Gastroesophageal sphincter (tissue), 4 donors: ENCODE results near the gene NT5DC1. TPM values are rescaled to one million over a fixed set of nuclear protein-coding genes. Genes with fewer than 3 reads are reported as not detected.

Experiments
- ATAC-seq: fragments of 150-250 bp; one replicate; pipeline ENCODE4 v1.9.1; 2016; ENCODE audit warnings: mild to moderate bottlenecking, moderate library complexity
- H3K27ac ChIP-seq, 4 donors: fragments of 200-600 bp; sonication (generic) in 3 of 4; 1 replicate in 3 of 4; 2 replicates in 1 of 4; pipeline ENCODE4 v1.5.1; 2016 to 2019
- H3K27me3 ChIP-seq: fragments of 200-600 bp; sonication (generic); one replicate; pipeline ENCODE4 v1.5.1; 2019
- H3K36me3 ChIP-seq, 2 donors: fragments of 200-600 bp; sonication (generic); one replicate each; pipeline ENCODE4 v1.5.1; 2019; ENCODE audit warnings: control low read depth in 1 of 2
- H3K4me1 ChIP-seq, 3 donors: fragments of 200-600 bp; sonication (generic); 1 replicate in 2 of 3; 2 replicates in 1 of 3; pipeline ENCODE4 v1.5.1; 2016 to 2019; ENCODE audit warnings: control low read depth in 2 of 3
- H3K4me3 ChIP-seq, 2 donors: fragments of 200-600 bp; sonication (generic); one replicate each; pipeline ENCODE4 v1.5.1; 2019; ENCODE audit warnings: mild to moderate bottlenecking in 1 of 2, moderate library complexity in 1 of 2
- H3K9me3 ChIP-seq, 3 donors: fragments of 200-600 bp; sonication (generic); one replicate each; pipeline ENCODE4 v1.5.1; 2017 to 2019; ENCODE audit warnings: control low read depth in 2 of 3
- CTCF ChIP-seq, 4 experiments: fragments of 200-600 bp in 2 of 4; fragments of 450-650 bp in 2 of 4; sonication (generic) in 1 of 4; IDR thresholded peaks; one replicate each; pipeline ENCODE4 v1.5.1; 2017 to 2019; ENCODE audit warnings: antibody characterized with exemption in 4 of 4, mild to moderate bottlenecking in 2 of 4, moderate library complexity in 2 of 4
- EP300 ChIP-seq: sonication (generic); formaldehyde crosslinking; IDR thresholded peaks from one replicate; pipeline ENCODE4 v1.6.1; 2017; ENCODE audit warnings: antibody characterized with exemption, mild to moderate bottlenecking
- POLR2A ChIP-seq, 2 donors: fragments of 450-650 bp; IDR thresholded peaks; one replicate each; pipeline ENCODE4 v1.6.1; 2017; ENCODE audit warnings: antibody characterized with exemption in 2 of 2, mild to moderate bottlenecking in 2 of 2, moderate library complexity in 1 of 2
- POLR2AphosphoS5 ChIP-seq: sonication (generic); formaldehyde crosslinking; IDR thresholded peaks from one replicate; pipeline ENCODE4 v1.6.1; 2017; ENCODE audit warnings: antibody characterized with exemption
- WGBS, 2 donors: methylation state at CpG; one replicate each; pipeline ENCODE4 v1.1.5; 2018; ENCODE audit warnings: low coverage in 1 of 2; 5-methylcytosine and 5-hydroxymethylcytosine counted together
- total RNA-seq, 4 donors: library from RNA; depleted of rRNA; stranded (reverse); fragments of >200 nt; gene quantifications; one replicate each; pipeline ENCODE4 v1.1.0, GENCODE V29; 2016

The NT5DC1 gene
- total RNA-seq, 4 donors from 2014 or later, result 7.1 to 17.4 (median 12.6) TPM

GRCh38 chr6:116286773-116287358, 186.2 kb downstream of the NT5DC1 start:
- ATAC-seq, result no peak
- Histone ChIP-seq H3K9me3 (no peaks in the 10 kb centered on the region), H3K36me3 (no peaks in the 10 kb centered on the region), H3K4me1 (no peaks in the 10 kb centered on the region), H3K27me3 (no peaks in the 10 kb centered on the region), H3K27ac (no peak overlapping the region), H3K4me3 (no peak overlapping the region)
- 88 to 89% methylated on average over 1 of the region's 1 CpG for WGBS, 2 donors
- TF ChIP-seq POLR2AphosphoS5, result no peak
- TF ChIP-seq POLR2A (IDR thresholded peaks at IDR 0.05), result no peak
- TF ChIP-seq EP300, result no peak
- no peak for TF ChIP-seq CTCF (IDR thresholded peaks at IDR 0.05)

GRCh38 chr6:116287689-116288282, 187.1 kb downstream of the NT5DC1 start:
- Histone ChIP-seq H3K27me3 (no peaks in the 10 kb centered on the region), H3K36me3 (no peaks in the 10 kb centered on the region), H3K4me1 (no peaks in the 10 kb centered on the region), H3K4me3 (no peak overlapping the region), H3K9me3 (no peaks in the 10 kb centered on the region), H3K27ac (no peak overlapping the region)
- TF ChIP-seq CTCF (IDR thresholded peaks at IDR 0.05) (peak; percentile 81 to 84 (median 82)), POLR2AphosphoS5 (no peak)
- 77 to 87% methylated on average over 2 of the region's 2 CpGs for WGBS, 2 donors
- ATAC-seq, result peak; percentile 74

GRCh38 chr6:116289876-116290275, 189.2 kb downstream of the NT5DC1 start:
- H3K27ac ChIP-seq, result no peak overlapping the region
- no peaks in the 10 kb centered on the region for H3K4me1 ChIP-seq
- ATAC-seq, result no peak
- no peaks in the 10 kb centered on the region for H3K36me3 ChIP-seq
- TF ChIP-seq EP300 (no peak), CTCF (IDR thresholded peaks at IDR 0.05) (no peak), POLR2A (IDR thresholded peaks at IDR 0.05) (no peak)
- WGBS, 2 donors, result 85 to 86% methylated on average over 2 of the region's 2 CpGs
- H3K4me3 ChIP-seq, result no peak overlapping the region
- no peaks in the 10 kb centered on the region for H3K9me3 ChIP-seq
- H3K27me3 ChIP-seq, result no peaks in the 10 kb centered on the region

- Histone ChIP-seq H3K4me1 (no peaks in the 10 kb centered on the region), H3K27me3 (no peaks in the 10 kb centered on the region), H3K9me3 (no peaks in the 10 kb centered on the region), H3K36me3 (no peaks in the 10 kb centered on the region), H3K27ac (no peak overlapping the region), H3K4me3 (no peak overlapping the region)
- no peak for TF ChIP-seq EP300
- no peak for TF ChIP-seq POLR2AphosphoS5
- no peak for TF ChIP-seq POLR2A (IDR thresholded peaks at IDR 0.05)
- no peak for TF ChIP-seq CTCF (IDR thresholded peaks at IDR 0.05)
- no peak for ATAC-seq
- 79 to 83% methylated on average over 2 of the region's 2 CpGs for WGBS, 2 donors
Measured at GRCh38 chr6:116290799-116291198, 190.1 kb downstream of the NT5DC1 start.

GRCh38 chr6:116291701-116292396, 191.2 kb downstream of the NT5DC1 start:
- Histone ChIP-seq H3K27me3 (no peaks in the 10 kb centered on the region), H3K4me1 (no peaks in the 10 kb centered on the region), H3K27ac (no peak overlapping the region), H3K36me3 (no peaks in the 10 kb centered on the region), H3K9me3 (no peaks in the 10 kb centered on the region), H3K4me3 (no peak overlapping the region)
- TF ChIP-seq CTCF (IDR thresholded peaks at IDR 0.05) (no peak), POLR2A (IDR thresholded peaks at IDR 0.05) (no peak), POLR2AphosphoS5 (no peak), EP300 (no peak)
- 85 to 94% methylated on average over 4 of the region's 4 CpGs for WGBS, 2 donors
- no peak for ATAC-seq
